ENCODE results near the gene EGFLAM.

The EGFLAM gene

GRCh38 chr5:38420691-38421390, 162.5 kb downstream of the EGFLAM start:
- DNase-seq (ENCODE audit: low spot score): no peak

GRCh38 chr5:38422622-38423021, 164.3 kb downstream of the EGFLAM start:
- no peak for DNase-seq (ENCODE audit: low spot score)

GRCh38 chr5:38423276-38424147, 165.2 kb downstream of the EGFLAM start:
- no peak for DNase-seq (ENCODE audit: low spot score)

GRCh38 chr5:38424148-38425060, 166.0 kb downstream of the EGFLAM start:
- DNase-seq (ENCODE audit: low spot score): no peak

- no peak for DNase-seq (ENCODE audit: low spot score)
Observed at GRCh38 chr5:38426490-38426889, 168.1 kb downstream of the EGFLAM start.

GRCh38 chr5:38426986-38427950, 168.9 kb downstream of the EGFLAM start:
- DNase-seq (ENCODE audit: low spot score): no peak

GRCh38 chr5:38431242-38431853, 173.0 kb downstream of the EGFLAM start:
- no peak for DNase-seq (ENCODE audit: low spot score)

- no peak for DNase-seq (ENCODE audit: low spot score)
Observed at GRCh38 chr5:38433160-38433861, 175.0 kb downstream of the EGFLAM start.

- DNase-seq (ENCODE audit: low spot score): no peak
Observed at GRCh38 chr5:38434966-38435705, 176.8 kb downstream of the EGFLAM start.

GRCh38 chr5:38438757-38439156, 180.4 kb downstream of the EGFLAM start:
- no peak for DNase-seq (ENCODE audit: low spot score)

GRCh38 chr5:38441453-38442246, 183.3 kb downstream of the EGFLAM start:
- DNase-seq (ENCODE audit: low spot score): peak; percentile 71

GRCh38 chr5:38442247-38442573, 183.9 kb downstream of the EGFLAM start:
- DNase-seq (ENCODE audit: low spot score): no peak

GRCh38 chr5:38443390-38443789, 185.0 kb downstream of the EGFLAM start:
- DNase-seq (ENCODE audit: low spot score): no peak

GRCh38 chr5:38445374-38446028, 187.1 kb downstream of the EGFLAM start:
- DNase-seq (ENCODE audit: low spot score): no peak

GRCh38 chr5:38446029-38446522, 187.7 kb downstream of the EGFLAM start:
- DNase-seq (ENCODE audit: low spot score): no peak

- DNase-seq (ENCODE audit: low spot score): no peak
Observed at GRCh38 chr5:38447056-38447455, 188.7 kb downstream of the EGFLAM start.

GRCh38 chr5:38447786-38448185, 189.4 kb downstream of the EGFLAM start:
- DNase-seq (ENCODE audit: low spot score): no peak
